K562 (cell line): Measurements from ENCODE around the gene RFNG. TPM values are rescaled to one million over a fixed set of nuclear protein-coding genes. Genes with fewer than 3 reads are reported as not detected.

Experiments
- CCNT2 ChIP-seq: IDR thresholded peaks from 2 replicates; pipeline ENCODE4 v1.6.1; 2011; ENCODE audit warnings: borderline replicate concordance, low read depth, mild to moderate bottlenecking, moderate library complexity, mixed read lengths, low read length; ENCODE audit not compliant: insufficient read length; ENCODE audit errors: extremely low read depth
- CHD2 ChIP-seq: IDR thresholded peaks from 2 replicates; pipeline ENCODE4 v1.6.1; 2011; ENCODE audit warnings: low read depth, low read length
- CTCFL ChIP-seq: IDR thresholded peaks from 2 replicates; pipeline ENCODE4 v1.6.1; 2011; ENCODE audit warnings: borderline replicate concordance, low read depth, mild to moderate bottlenecking, moderate library complexity, low read length; ENCODE audit not compliant: insufficient read depth, poor library complexity, severe bottlenecking
- DMBX1 ChIP-seq: fragments of 250-450 bp; sonication (Bioruptor Pico); IDR thresholded peaks from 2 replicates; pipeline ENCODE4 v1.8.0; 2022; ENCODE audit warnings: inconsistent platforms, mild to moderate bottlenecking, moderate library complexity, borderline replicate concordance
- EP300 ChIP-seq: IDR thresholded peaks from 2 replicates; pipeline ENCODE4 v1.6.1; 2012; ENCODE audit warnings: low read length, improper control_type of control experiment
- FOXK2 ChIP-seq, 2 experiments: fragments of 450-650 bp; IDR thresholded peaks in 1 of 2; conservative IDR thresholded peaks in 1 of 2; 2 replicates each; pipeline ENCODE4 v1.6.1; 2016; ENCODE audit warnings: low read depth in 2 of 2, mild to moderate bottlenecking in 1 of 2
- ILK ChIP-seq: fragments of 450-650 bp; IDR thresholded peaks from 2 replicates; pipeline ENCODE4 v1.6.1; 2016; ENCODE audit warnings: missing genetic modification characterization, low read depth, mild to moderate bottlenecking, missing compliant biosample characterization, moderate library complexity, borderline replicate concordance
- KDM2B ChIP-seq: fragments of 250-450 bp; sonication (Bioruptor Pico); IDR thresholded peaks from 2 replicates; pipeline ENCODE4 v1.8.0; 2021; ENCODE audit warnings: mild to moderate bottlenecking, moderate library complexity
- PCBP1 ChIP-seq: fragments of 200-400 bp; formaldehyde crosslinking; IDR thresholded peaks from 2 replicates; pipeline ENCODE4 v1.6.1; 2018; ENCODE audit warnings: mild to moderate bottlenecking, low read depth, low read length; ENCODE audit not compliant: poor library complexity, severe bottlenecking
- POLR2B ChIP-seq: fragments of 450-650 bp; IDR thresholded peaks from 2 replicates; pipeline ENCODE4 v1.6.1; 2018; ENCODE audit warnings: low read depth; ENCODE audit not compliant: partially characterized antibody
- PRPF4 ChIP-seq: fragments of 200-400 bp; formaldehyde crosslinking; IDR thresholded peaks from one replicate; pipeline ENCODE4 v1.6.1; 2017; ENCODE audit warnings: low read length, low read depth, mild to moderate bottlenecking; ENCODE audit not compliant: insufficient read depth, poor library complexity, severe bottlenecking
- RAD21 ChIP-seq, 2 experiments: fragments of 250-450 bp in 1 of 2; fragments of 450-650 bp in 1 of 2; sonication (Bioruptor Pico) in 1 of 2; formaldehyde crosslinking in 1 of 2; IDR thresholded peaks in 1 of 2; conservative IDR thresholded peaks in 1 of 2; 2 replicates each; pipeline versions ENCODE4 v1.4.0 to v1.8.0; 2020 to 2022; ENCODE audit warnings: mild to moderate bottlenecking in 2 of 2, moderate library complexity in 1 of 2
- SUPT5H ChIP-seq: fragments of 450-650 bp; IDR thresholded peaks from 2 replicates; pipeline ENCODE4 v1.6.1; 2016
- TSHZ1 ChIP-seq: fragments of 250-450 bp; sonication (Bioruptor Pico); IDR thresholded peaks from 2 replicates; pipeline ENCODE4 v1.4.0; 2020; ENCODE audit warnings: mild to moderate bottlenecking, moderate library complexity
- ZNF384 ChIP-seq: IDR thresholded peaks from 2 replicates; pipeline ENCODE4 v1.6.1; 2012; ENCODE audit warnings: low read depth, low read length, improper control_type of control experiment
- ZNF518B ChIP-seq: fragments of 250-450 bp; sonication (Bioruptor Pico); IDR thresholded peaks from 2 replicates; pipeline ENCODE4 v1.5.0; 2021; ENCODE audit warnings: mild to moderate bottlenecking, moderate library complexity
- ZNF695 ChIP-seq: fragments of 450-650 bp; formaldehyde crosslinking; IDR thresholded peaks from 2 replicates; pipeline ENCODE4 v1.4.0; 2020; ENCODE audit warnings: mild to moderate bottlenecking, moderate library complexity
- ZNF785 ChIP-seq: fragments of 250-450 bp; sonication (Bioruptor Pico); IDR thresholded peaks from 2 replicates; pipeline ENCODE4 v1.4.0; 2020; ENCODE audit warnings: mild to moderate bottlenecking
- polyA plus RNA-seq, 8 experiments: library from polyadenylated mRNA; depleted of rRNA in 4 of 8; stranded (reverse) in 5 of 8; unstranded in 3 of 8; fragments of >200 nt; fragmentation: Nextera tagmentation in 2 of 8; fragmentation: Illumina TruSeq in 1 of 8; extraction: Ambion mirVana in 2 of 8; extraction: Trizol in 1 of 8; gene quantifications; 2 replicates each; pipeline versions ENCODE4 v1.2.1 to v1.2.3, GENCODE V29; 2011 to 2014; ENCODE audit warnings: inconsistent platforms in 1 of 8, missing spikeins in 1 of 8
- total RNA-seq, 7 experiments: library from RNA; depleted of rRNA in 6 of 7; stranded (reverse); fragments of >200 nt in 6 of 7; fragmentation: Illumina TruSeq in 2 of 7; extraction: Trizol in 2 of 7; gene quantifications; 2 replicates each; pipeline versions ENCODE4 v1.2.1 to v1.2.3, GENCODE V29; 2011 to 2021; ENCODE audit warnings: low replicate concordance in 1 of 7

The RFNG gene
- total and polyA plus RNA-seq, 9 of the 15 experiments (the other 6 are each of a cell fraction or from before 2014, with no cell fraction given), result 0.32 to 32.8 (median 9.5) TPM

GRCh38 chr17:82090549-82091263 lies 39.1 kb upstream of the RFNG start (continued):
- TF ChIP-seq TSHZ1 (CRISPR knock-in tag) (no peak), CTCFL (no peak), ZNF695 (CRISPR knock-in tag) (no peak), RAD21 (CRISPR knock-in tag; conservative IDR thresholded peaks at IDR 0.05 in 1 of 2, IDR thresholded peaks at IDR 0.05 in 1 of 2) (no peak), SUPT5H (peak; percentile 52), EP300 (no peak), PCBP1 (no peak), CHD2 (no peak), DMBX1 (CRISPR knock-in tag) (no peak), KDM2B (CRISPR knock-in tag) (no peak), POLR2B (peak; percentile 18), ZNF785 (CRISPR knock-in tag) (no peak), FOXK2 (conservative IDR thresholded peaks at IDR 0.05 in 1 of 2, IDR thresholded peaks at IDR 0.05 in 1 of 2; ENCODE audit: low read depth in 2 of 2) (no peak), ZNF384 (no peak), CCNT2 (no peak), PRPF4 (peak; percentile 7), ZNF518B (CRISPR knock-in tag) (no peak), ILK (no peak)
